HCT116 (cell line): ENCODE data around the gene SCARF2. TPM values are rescaled to one million over a fixed set of nuclear protein-coding genes. Genes with fewer than 3 reads are reported as not detected.

Source experiments
- ATAC-seq: fragments of 200-7000 bp; cut with Tn5 transposase; 2 replicates; pipeline ENCODE4 v1.9.1; 2020; ENCODE audit warnings: mild to moderate bottlenecking, moderate library complexity
- BruUV-seq: library from RNA; stranded (reverse); fragments of 400-500 nt; replicated peaks from 2 replicates; lab custom pipeline; 2021; lab: Mats Ljungman, UMichigan
- CTCF ChIA-PET: fragments of 300-600 bp; sonication (Branson Sonifier 250); formaldehyde crosslinking; loops from one replicate; lab custom pipeline; 2021; ENCODE audit warnings: antibody characterized with exemption; lab: Charles Lee
- POLR2A ChIA-PET: fragments of 300-600, 350-600 bp; sonication (Branson Sonifier 250); formaldehyde crosslinking; loops from one replicate; lab custom pipeline; 2021; ENCODE audit warnings: antibody characterized with exemption; lab: Charles Lee
- RAD21 ChIA-PET, 2 experiments: fragments of 300-600 bp; sonication (Branson Sonifier 250); formaldehyde crosslinking; loops; one replicate each; lab custom pipeline; 2023; ENCODE audit warnings: low total read pairs in 2 of 2; ENCODE audit not compliant: uncharacterized antibody in 2 of 2, unreplicated experiment in 2 of 2, low non-redundant PET in 1 of 2; lab: Charles Lee
- DNase-seq: peaks from one replicate; pipeline ENCODE4 v3.0.0-alpha.2; 2010; ENCODE audit warnings: low read depth, low spot score
- H2AFZ ChIP-seq: fragments of 200-600 bp; shearing (Covaris generic), sonication (generic); 2 replicates; pipeline ENCODE4 v1.6.1; 2017; ENCODE audit warnings: low read depth, mixed run types, mixed read lengths, antibody characterized with exemption, low read length; ENCODE audit not compliant: poor library complexity, severe bottlenecking
- H3K27ac ChIP-seq: 2 replicates; pipeline ENCODE4 v1.5.1; 2012; ENCODE audit warnings: low read depth, low read length
- H3K27me3 ChIP-seq: fragments of 200-600 bp; sonication (generic); 2 replicates; pipeline ENCODE4 v1.6.1; 2016; ENCODE audit warnings: mixed run types, low read length, mixed read lengths; ENCODE audit not compliant: insufficient read depth
- H3K36me3 ChIP-seq, 2 experiments: fragments of 200-500 bp in 1 of 2; fragments of 200-600 bp in 1 of 2; sonication (Bioruptor generic) in 1 of 2; sonication (generic) in 1 of 2; 2 replicates each; pipeline versions ENCODE4 v1.5.1 to v1.6.1; 2014 to 2016; ENCODE audit warnings: low read length in 2 of 2, inconsistent platforms in 1 of 2, mixed read lengths in 1 of 2, mixed run types in 1 of 2; ENCODE audit not compliant: insufficient read depth in 2 of 2, control insufficient read depth in 1 of 2
- H3K4me1 ChIP-seq, 2 experiments: fragments of 200-600 bp in 1 of 2; sonication (generic) in 1 of 2; 2 replicates each; pipeline versions ENCODE4 v1.5.1 to v1.6.1; 2012 to 2017; ENCODE audit warnings: low read length in 2 of 2, inconsistent platforms in 1 of 2, mild to moderate bottlenecking in 1 of 2, mixed read lengths in 1 of 2, mixed run types in 1 of 2, moderate library complexity in 1 of 2; ENCODE audit not compliant: insufficient read depth in 2 of 2, control insufficient read depth in 1 of 2
- H3K4me2 ChIP-seq: fragments of 200-600 bp; sonication (generic); 2 replicates; pipeline ENCODE4 v1.6.1; 2017; ENCODE audit warnings: mixed run types, low read length, mixed read lengths
- H3K4me3 ChIP-seq, 2 experiments: fragments of 200-600 bp in 1 of 2; sonication (generic) in 1 of 2; replicated peaks in 1 of 2; 2 replicates each; pipeline ENCODE4 v1.5.1; 2011 to 2016; ENCODE audit warnings: low read length in 2 of 2, control low read depth in 1 of 2, low read depth in 1 of 2, mild to moderate bottlenecking in 1 of 2, mixed read lengths in 1 of 2, mixed run types in 1 of 2
- H3K79me2 ChIP-seq: fragments of 200-600 bp; sonication (generic); 2 replicates; pipeline ENCODE4 v1.6.1; 2017; ENCODE audit warnings: mild to moderate bottlenecking, mixed run types, low read length, moderate library complexity, mixed read lengths; ENCODE audit not compliant: insufficient read depth
- H3K9ac ChIP-seq: fragments of 200-600 bp; sonication (generic); 2 replicates; pipeline ENCODE4 v1.6.1; 2016; ENCODE audit warnings: low read length, mixed read lengths
- H3K9me2 ChIP-seq: fragments of 200-600 bp; sonication (generic), shearing (Covaris generic); 2 replicates; pipeline ENCODE4 v1.6.1; 2017; ENCODE audit warnings: mixed run types, mild to moderate bottlenecking, moderate library complexity; ENCODE audit not compliant: insufficient read depth
- H3K9me3 ChIP-seq, 2 experiments: fragments of 200-500 bp in 1 of 2; fragments of 200-600 bp in 1 of 2; sonication (Bioruptor generic) in 1 of 2; sonication (generic) in 1 of 2; 2 replicates each; pipeline ENCODE4 v1.6.1; 2014 to 2017; ENCODE audit warnings: low read length in 2 of 2, mixed read lengths in 2 of 2, inconsistent platforms in 1 of 2, low read depth in 1 of 2, mild to moderate bottlenecking in 1 of 2, mixed run types in 1 of 2, moderate library complexity in 1 of 2; ENCODE audit not compliant: control insufficient read depth in 1 of 2, insufficient read depth in 1 of 2
- H4K20me1 ChIP-seq: fragments of 200-600 bp; sonication (generic), shearing (Covaris generic); 2 replicates; pipeline ENCODE4 v1.6.1; 2017; ENCODE audit warnings: mixed run types, mild to moderate bottlenecking, moderate library complexity; ENCODE audit not compliant: insufficient read depth
- CBX3 ChIP-seq: IDR thresholded peaks from 2 replicates; pipeline ENCODE4 v1.6.1; 2012; ENCODE audit warnings: low read depth
- CEBPB ChIP-seq: IDR thresholded peaks from 2 replicates; pipeline ENCODE4 v1.6.1; 2012; ENCODE audit warnings: low read depth
- EGR1 ChIP-seq: IDR thresholded peaks from 2 replicates; pipeline ENCODE4 v1.6.1; 2012; ENCODE audit warnings: low read depth
- ELF1 ChIP-seq: IDR thresholded peaks from 2 replicates; pipeline ENCODE4 v1.6.1; 2012; ENCODE audit warnings: low read depth, borderline replicate concordance
- EZH2phosphoT487 ChIP-seq: fragments of 200-600 bp; IDR thresholded peaks from 2 replicates; pipeline ENCODE4 v1.6.1; 2018; ENCODE audit warnings: antibody characterized with exemption, borderline replicate concordance
- FOSL1 ChIP-seq: IDR thresholded peaks from 2 replicates; pipeline ENCODE4 v1.6.1; 2012; ENCODE audit warnings: low read depth
- JUND ChIP-seq: IDR thresholded peaks from 2 replicates; pipeline ENCODE4 v1.6.1; 2012
- POLR2AphosphoS5 ChIP-seq: IDR thresholded peaks from 2 replicates; pipeline ENCODE4 v1.6.1; 2011; ENCODE audit warnings: mild to moderate bottlenecking, low read depth, low read length, moderate library complexity
- RAD21 ChIP-seq: IDR thresholded peaks from 2 replicates; pipeline ENCODE4 v1.6.1; 2012; ENCODE audit warnings: low read depth, mild to moderate bottlenecking
- SIN3A ChIP-seq: IDR thresholded peaks from 2 replicates; pipeline ENCODE4 v1.6.1; 2012; ENCODE audit warnings: low read depth
- SRF ChIP-seq: IDR thresholded peaks from 2 replicates; pipeline ENCODE4 v1.6.1; 2012; ENCODE audit warnings: low read depth
- TCF7L2 ChIP-seq: IDR thresholded peaks from 2 replicates; pipeline ENCODE4 v1.7.0; 2011; ENCODE audit warnings: borderline replicate concordance, inconsistent platforms; ENCODE audit not compliant: insufficient read depth, insufficient read length; ENCODE audit errors: extremely low read depth
- YY1 ChIP-seq: IDR thresholded peaks from 2 replicates; pipeline ENCODE4 v1.6.1; 2011; ENCODE audit warnings: low read length, low read depth, moderate library complexity, mild to moderate bottlenecking; ENCODE audit not compliant: insufficient replicate concordance; ENCODE audit errors: extremely low read depth
- ZFX ChIP-seq: fragments of 450-650 bp; IDR thresholded peaks from 2 replicates; pipeline ENCODE4 v1.6.1; 2017
- ZNF274 ChIP-seq: fragments of 200-500 bp; sonication (Bioruptor generic); IDR thresholded peaks from 2 replicates; pipeline ENCODE4 v1.6.1; 2014; ENCODE audit warnings: mild to moderate bottlenecking, low read depth, low read length, inconsistent platforms
- intact Hi-C: fragments of 100-400 bp; cut with micrococcal nuclease; formaldehyde crosslinking; loops from 2 replicates; pipeline ENCODE4 v1.10.0; 2022
- total RNA-seq: library from RNA; stranded (reverse); gene quantifications from one replicate; pipeline ENCODE4 v1.2.1, GENCODE V29; 2021; ENCODE audit not compliant: unreplicated experiment
- TF ChIP-seq, protein P1 (sequence below): IDR thresholded peaks from 2 replicates; pipeline ENCODE4 v1.6.1; 2012
- TF ChIP-seq, protein P2 (sequence below): IDR thresholded peaks from 2 replicates; pipeline ENCODE4 v1.6.1; 2012; ENCODE audit warnings: low read depth
- TF ChIP-seq, protein P3 (sequence below): IDR thresholded peaks from 2 replicates; pipeline ENCODE4 v1.6.1; 2012
- TF ChIP-seq, protein P4 (sequence below): IDR thresholded peaks from 2 replicates; pipeline ENCODE4 v1.6.1; 2011; ENCODE audit warnings: mild to moderate bottlenecking, low read length, moderate library complexity; ENCODE audit not compliant: insufficient replicate concordance; ENCODE audit errors: extremely low read depth

Gene SCARF2
- total RNA-seq, 1 experiment from 2014 or later, result 2.5 TPM

DNA sequence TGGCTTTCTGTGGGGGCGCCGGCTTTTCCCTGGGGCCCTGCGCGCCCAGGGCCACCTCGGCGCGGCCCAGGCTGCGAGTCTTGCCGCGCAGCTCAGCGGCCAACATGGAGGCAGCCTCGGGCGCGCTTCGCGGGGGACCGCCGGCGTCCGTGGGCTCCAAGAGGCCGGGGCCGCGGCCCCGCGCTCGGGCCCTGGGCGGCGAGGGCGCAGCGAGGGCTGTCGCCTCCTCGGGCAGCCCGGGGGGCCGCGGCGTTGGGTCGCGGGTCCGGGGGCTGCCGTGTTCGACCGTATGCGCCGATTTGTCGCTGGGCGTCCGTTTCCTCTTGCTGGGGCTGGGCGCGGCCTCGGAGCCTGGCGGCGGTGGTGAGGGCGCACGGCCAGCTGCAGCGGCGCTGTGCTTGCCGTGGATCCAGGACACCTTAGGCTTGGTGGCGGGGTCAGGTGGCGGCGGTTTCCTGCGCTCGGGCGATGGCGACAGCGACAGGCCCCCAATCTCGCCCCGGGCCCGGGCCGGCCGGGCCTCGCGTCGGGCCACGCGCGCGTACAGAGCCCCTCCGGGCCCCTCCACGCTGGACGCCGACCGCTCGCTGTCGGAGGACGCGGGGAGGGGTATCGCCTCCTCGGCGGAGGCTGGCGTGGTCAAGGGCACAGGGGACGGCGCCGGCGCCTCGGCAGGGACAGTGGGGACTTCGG lies 11.9 kb downstream of the SCARF2 start:
- H3K4me3 ChIP-seq, result no peak overlapping the region
- no TSS peak for BruUV-seq
- ATAC-seq, result no peak
- POLR2A ChIA-PET, result no interaction called here
- intact Hi-C loops, result no loop called here
- H3K4me2 ChIP-seq, result no peak overlapping the region
- H3K79me2 ChIP-seq, result no peaks in the 10 kb centered on the region
- TF ChIP-seq, protein P1, sequence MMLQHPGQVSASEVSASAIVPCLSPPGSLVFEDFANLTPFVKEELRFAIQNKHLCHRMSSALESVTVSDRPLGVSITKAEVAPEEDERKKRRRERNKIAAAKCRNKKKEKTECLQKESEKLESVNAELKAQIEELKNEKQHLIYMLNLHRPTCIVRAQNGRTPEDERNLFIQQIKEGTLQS, result no peak
- TF ChIP-seq CEBPB (no peak), EGR1 (no peak), SIN3A (no peak), CBX3 (no peak), YY1 (no peak), EZH2phosphoT487 (no peak), POLR2AphosphoS5 (no peak), FOSL1 (no peak), RAD21 (no peak), ZFX (no peak), ZNF274 (no peak), ELF1 (no peak), JUND (no peak), SRF (no peak), TCF7L2 (no peak)
- TF ChIP-seq, protein P2, sequence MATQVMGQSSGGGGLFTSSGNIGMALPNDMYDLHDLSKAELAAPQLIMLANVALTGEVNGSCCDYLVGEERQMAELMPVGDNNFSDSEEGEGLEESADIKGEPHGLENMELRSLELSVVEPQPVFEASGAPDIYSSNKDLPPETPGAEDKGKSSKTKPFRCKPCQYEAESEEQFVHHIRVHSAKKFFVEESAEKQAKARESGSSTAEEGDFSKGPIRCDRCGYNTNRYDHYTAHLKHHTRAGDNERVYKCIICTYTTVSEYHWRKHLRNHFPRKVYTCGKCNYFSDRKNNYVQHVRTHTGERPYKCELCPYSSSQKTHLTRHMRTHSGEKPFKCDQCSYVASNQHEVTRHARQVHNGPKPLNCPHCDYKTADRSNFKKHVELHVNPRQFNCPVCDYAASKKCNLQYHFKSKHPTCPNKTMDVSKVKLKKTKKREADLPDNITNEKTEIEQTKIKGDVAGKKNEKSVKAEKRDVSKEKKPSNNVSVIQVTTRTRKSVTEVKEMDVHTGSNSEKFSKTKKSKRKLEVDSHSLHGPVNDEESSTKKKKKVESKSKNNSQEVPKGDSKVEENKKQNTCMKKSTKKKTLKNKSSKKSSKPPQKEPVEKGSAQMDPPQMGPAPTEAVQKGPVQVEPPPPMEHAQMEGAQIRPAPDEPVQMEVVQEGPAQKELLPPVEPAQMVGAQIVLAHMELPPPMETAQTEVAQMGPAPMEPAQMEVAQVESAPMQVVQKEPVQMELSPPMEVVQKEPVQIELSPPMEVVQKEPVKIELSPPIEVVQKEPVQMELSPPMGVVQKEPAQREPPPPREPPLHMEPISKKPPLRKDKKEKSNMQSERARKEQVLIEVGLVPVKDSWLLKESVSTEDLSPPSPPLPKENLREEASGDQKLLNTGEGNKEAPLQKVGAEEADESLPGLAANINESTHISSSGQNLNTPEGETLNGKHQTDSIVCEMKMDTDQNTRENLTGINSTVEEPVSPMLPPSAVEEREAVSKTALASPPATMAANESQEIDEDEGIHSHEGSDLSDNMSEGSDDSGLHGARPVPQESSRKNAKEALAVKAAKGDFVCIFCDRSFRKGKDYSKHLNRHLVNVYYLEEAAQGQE, result no peak
- TF ChIP-seq, protein P3, sequence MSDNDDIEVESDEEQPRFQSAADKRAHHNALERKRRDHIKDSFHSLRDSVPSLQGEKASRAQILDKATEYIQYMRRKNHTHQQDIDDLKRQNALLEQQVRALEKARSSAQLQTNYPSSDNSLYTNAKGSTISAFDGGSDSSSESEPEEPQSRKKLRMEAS, result no peak
- TF ChIP-seq, protein P4, sequence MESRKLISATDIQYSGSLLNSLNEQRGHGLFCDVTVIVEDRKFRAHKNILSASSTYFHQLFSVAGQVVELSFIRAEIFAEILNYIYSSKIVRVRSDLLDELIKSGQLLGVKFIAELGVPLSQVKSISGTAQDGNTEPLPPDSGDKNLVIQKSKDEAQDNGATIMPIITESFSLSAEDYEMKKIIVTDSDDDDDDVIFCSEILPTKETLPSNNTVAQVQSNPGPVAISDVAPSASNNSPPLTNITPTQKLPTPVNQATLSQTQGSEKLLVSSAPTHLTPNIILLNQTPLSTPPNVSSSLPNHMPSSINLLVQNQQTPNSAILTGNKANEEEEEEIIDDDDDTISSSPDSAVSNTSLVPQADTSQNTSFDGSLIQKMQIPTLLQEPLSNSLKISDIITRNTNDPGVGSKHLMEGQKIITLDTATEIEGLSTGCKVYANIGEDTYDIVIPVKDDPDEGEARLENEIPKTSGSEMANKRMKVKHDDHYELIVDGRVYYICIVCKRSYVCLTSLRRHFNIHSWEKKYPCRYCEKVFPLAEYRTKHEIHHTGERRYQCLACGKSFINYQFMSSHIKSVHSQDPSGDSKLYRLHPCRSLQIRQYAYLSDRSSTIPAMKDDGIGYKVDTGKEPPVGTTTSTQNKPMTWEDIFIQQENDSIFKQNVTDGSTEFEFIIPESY, result no peak
- no peaks in the 10 kb centered on the region for H4K20me1 ChIP-seq
- no peak for DNase-seq
- H3K9me2 ChIP-seq, result no peaks in the 10 kb centered on the region
- H3K27ac ChIP-seq, result no peak overlapping the region
- CTCF ChIA-PET, result no interaction called here
- no peaks in the 10 kb centered on the region for H3K36me3 ChIP-seq
- peaks cover 12 to 25% of the 10 kb centered on the region in 2 experiments for H3K4me1 ChIP-seq
- H3K9me3 ChIP-seq, result no peaks in the 10 kb centered on the region
- no peak overlapping the region for H2AFZ ChIP-seq
- H3K9ac ChIP-seq, result no peak overlapping the region
- H3K27me3 ChIP-seq, result no peaks in the 10 kb centered on the region
- RAD21 ChIA-PET, result no interaction called here
